Stomach (tissue), 4 donors: ENCODE measurements around the gene SPR.

Source experiments
- CTCF ChIP-seq, 7 experiments: fragments of 450-650 bp in 4 of 7; fragments of 200-600 bp in 3 of 7; sonication (generic) in 3 of 7; IDR thresholded peaks; one replicate each; pipeline ENCODE4 v1.5.1; 2016 to 2019; ENCODE audit warnings: antibody characterized with exemption in 7 of 7, control low read depth in 2 of 7, mild to moderate bottlenecking in 1 of 7
- POLR2A ChIP-seq, 4 donors: fragments of 450-650 bp; IDR thresholded peaks; one replicate each; pipeline ENCODE4 v1.6.1; 2016; ENCODE audit warnings: antibody characterized with exemption in 4 of 4, control low read depth in 2 of 4, mild to moderate bottlenecking in 1 of 4, moderate library complexity in 1 of 4
- POLR2AphosphoS5 ChIP-seq, 3 donors: sonication (generic); formaldehyde crosslinking; IDR thresholded peaks; one replicate each; pipeline ENCODE4 v1.6.1; 2016; ENCODE audit warnings: antibody characterized with exemption in 3 of 3

- TF ChIP-seq CTCF (IDR thresholded peaks at IDR 0.05) (no peak), POLR2A (IDR thresholded peaks at IDR 0.05) (no peak), POLR2AphosphoS5 (IDR thresholded peaks at IDR 0.05) (no peak)
Measured at GRCh38 chr2:72848436-72849137, 38.6 kb upstream of the SPR start.
